IPS-18a (cell line): ENCODE results near the gene ATOSB.
"Not testable (repeated sequence)": the region's sequence is repeated elsewhere in the genome, so short reads cannot be mapped to it uniquely, and the experiment has no call there.

Source experiments
- H3K27ac ChIP-seq: one replicate; pipeline ENCODE4 v1.5.1; 2013; ENCODE audit warnings: low read length
- H3K27me3 ChIP-seq: one replicate; pipeline ENCODE4 v1.6.1; 2013; ENCODE audit warnings: mild to moderate bottlenecking, low read length; ENCODE audit not compliant: control insufficient read depth, insufficient read depth
- H3K36me3 ChIP-seq: one replicate; pipeline ENCODE4 v1.6.1; 2013; ENCODE audit warnings: low read depth, low read length; ENCODE audit not compliant: control insufficient read depth
- H3K4me1 ChIP-seq: one replicate; pipeline ENCODE4 v1.6.1; 2013; ENCODE audit warnings: low read depth, low read length; ENCODE audit not compliant: control insufficient read depth
- H3K4me3 ChIP-seq: one replicate; pipeline ENCODE4 v1.5.1; 2013; ENCODE audit warnings: low read length
- H3K9ac ChIP-seq: one replicate; pipeline ENCODE4 v1.6.1; 2013; ENCODE audit warnings: mild to moderate bottlenecking, low read length, moderate library complexity
- H3K9me3 ChIP-seq: one replicate; pipeline ENCODE4 v1.6.1; 2013; ENCODE audit warnings: low read depth, low read length; ENCODE audit not compliant: control insufficient read depth

Gene ATOSB

GRCh38 chr9:35147941-35148563, 32.4 kb upstream of the ATOSB start:
- H3K9me3 ChIP-seq, result peaks cover 29% of the 10 kb centered on the region
- not testable (repeated sequence) for H3K9ac ChIP-seq, H3K27me3 ChIP-seq, H3K27ac ChIP-seq, H3K4me3 ChIP-seq, H3K4me1 ChIP-seq, H3K36me3 ChIP-seq

GRCh38 chr9:35142037-35142436, 26.4 kb upstream of the ATOSB start:
- H3K4me1 ChIP-seq, result no peaks in the 10 kb centered on the region

GRCh38 chr9:35140093-35140492, 24.4 kb upstream of the ATOSB start:
- Histone ChIP-seq H3K27ac (no peak overlapping the region), H3K4me1 (no peaks in the 10 kb centered on the region), H3K9ac (no peak overlapping the region), H3K4me3 (no peak overlapping the region), H3K36me3 (no peaks in the 10 kb centered on the region), H3K27me3 (no peaks in the 10 kb centered on the region), H3K9me3 (peaks cover 25% of the 10 kb centered on the region)

More at GRCh38 chr9:35142037-35142436, 26.4 kb upstream of the ATOSB start:
- Histone ChIP-seq H3K4me3 (no peak overlapping the region), H3K9me3 (peaks cover 25% of the 10 kb centered on the region), H3K36me3 (no peaks in the 10 kb centered on the region), H3K9ac (no peak overlapping the region), H3K27ac (no peak overlapping the region), H3K27me3 (no peaks in the 10 kb centered on the region)

GRCh38 chr9:35136866-35137265, 21.2 kb upstream of the ATOSB start:
- H3K36me3 ChIP-seq, result no peaks in the 10 kb centered on the region
- H3K27ac ChIP-seq, result no peak overlapping the region
- H3K27me3 ChIP-seq, result no peaks in the 10 kb centered on the region
- no peaks in the 10 kb centered on the region for H3K4me1 ChIP-seq
- H3K4me3 ChIP-seq, result no peak overlapping the region
- peaks cover 7% of the 10 kb centered on the region for H3K9me3 ChIP-seq
- no peak overlapping the region for H3K9ac ChIP-seq

- no peak overlapping the region for H3K4me3 ChIP-seq
- H3K9me3 ChIP-seq, result peaks cover 3% of the 10 kb centered on the region
Measured at GRCh38 chr9:35135988-35136387, 20.3 kb upstream of the ATOSB start.

GRCh38 chr9:35134920-35135319, 19.3 kb upstream of the ATOSB start:
- Histone ChIP-seq H3K9ac (no peak overlapping the region), H3K4me3 (no peak overlapping the region), H3K9me3 (peaks cover 7% of the 10 kb centered on the region), H3K36me3 (no peaks in the 10 kb centered on the region), H3K27me3 (no peaks in the 10 kb centered on the region), H3K27ac (no peak overlapping the region), H3K4me1 (no peaks in the 10 kb centered on the region)

More at GRCh38 chr9:35135988-35136387, 20.3 kb upstream of the ATOSB start:
- Histone ChIP-seq H3K9ac (no peak overlapping the region), H3K36me3 (no peaks in the 10 kb centered on the region), H3K4me1 (no peaks in the 10 kb centered on the region), H3K27me3 (no peaks in the 10 kb centered on the region), H3K27ac (no peak overlapping the region)

GRCh38 chr9:35116898-35117551, 1.4 kb upstream of the ATOSB start:
- H3K4me3 ChIP-seq, result peak overlapping the region; percentile 78
- no peak overlapping the region for H3K27ac ChIP-seq
- H3K4me1 ChIP-seq, result peaks cover 20% of the 10 kb centered on the region
- H3K9ac ChIP-seq, result peak overlapping the region; percentile 60
- H3K36me3 ChIP-seq, result no peaks in the 10 kb centered on the region
- H3K9me3 ChIP-seq, result no peaks in the 10 kb centered on the region
- H3K27me3 ChIP-seq, result no peaks in the 10 kb centered on the region

GRCh38 chr9:35116539-35116897, 856 bp upstream of the ATOSB start:
- no peak overlapping the region for H3K27ac ChIP-seq
- H3K36me3 ChIP-seq, result no peaks in the 10 kb centered on the region
- no peaks in the 10 kb centered on the region for H3K27me3 ChIP-seq
- H3K4me3 ChIP-seq, result peak overlapping the region; percentile 78
- H3K9me3 ChIP-seq, result no peaks in the 10 kb centered on the region
- peak overlapping the region; percentile 41 for H3K9ac ChIP-seq
- peaks cover 24% of the 10 kb centered on the region for H3K4me1 ChIP-seq

GRCh38 chr9:35114840-35115628, 628 bp downstream of the ATOSB start:
- no peaks in the 10 kb centered on the region for H3K9me3 ChIP-seq
- peak overlapping the region; percentile 34 for H3K27ac ChIP-seq

GRCh38 chr9:35114113-35114839, 1.4 kb downstream of the ATOSB start:
- H3K9me3 ChIP-seq, result no peaks in the 10 kb centered on the region
- peak overlapping the region; percentile 52 for H3K9ac ChIP-seq
- H3K36me3 ChIP-seq, result no peaks in the 10 kb centered on the region
- peak overlapping the region; percentile 78 for H3K4me3 ChIP-seq
- peak overlapping the region; percentile 34 for H3K27ac ChIP-seq
- no peaks in the 10 kb centered on the region for H3K27me3 ChIP-seq
- H3K4me1 ChIP-seq, result peaks cover 27% of the 10 kb centered on the region

More at GRCh38 chr9:35114840-35115628, 628 bp downstream of the ATOSB start:
- Histone ChIP-seq H3K4me1 (peaks cover 27% of the 10 kb centered on the region), H3K36me3 (no peaks in the 10 kb centered on the region), H3K4me3 (peak overlapping the region; percentile 78), H3K27me3 (no peaks in the 10 kb centered on the region), H3K9ac (peak overlapping the region; percentile 55)
